GM12873 (cell line): ENCODE data around the gene MICU1.

Experiments
- TF ChIP-seq, protein P1 (sequence below): IDR thresholded peaks from 2 replicates; pipeline ENCODE4 v1.5.1; 2012; ENCODE audit warnings: low read depth, mild to moderate bottlenecking, moderate library complexity, low read length, control low read depth; ENCODE audit not compliant: insufficient read depth; ENCODE audit errors: missing control alignments

Gene MICU1

DNA sequence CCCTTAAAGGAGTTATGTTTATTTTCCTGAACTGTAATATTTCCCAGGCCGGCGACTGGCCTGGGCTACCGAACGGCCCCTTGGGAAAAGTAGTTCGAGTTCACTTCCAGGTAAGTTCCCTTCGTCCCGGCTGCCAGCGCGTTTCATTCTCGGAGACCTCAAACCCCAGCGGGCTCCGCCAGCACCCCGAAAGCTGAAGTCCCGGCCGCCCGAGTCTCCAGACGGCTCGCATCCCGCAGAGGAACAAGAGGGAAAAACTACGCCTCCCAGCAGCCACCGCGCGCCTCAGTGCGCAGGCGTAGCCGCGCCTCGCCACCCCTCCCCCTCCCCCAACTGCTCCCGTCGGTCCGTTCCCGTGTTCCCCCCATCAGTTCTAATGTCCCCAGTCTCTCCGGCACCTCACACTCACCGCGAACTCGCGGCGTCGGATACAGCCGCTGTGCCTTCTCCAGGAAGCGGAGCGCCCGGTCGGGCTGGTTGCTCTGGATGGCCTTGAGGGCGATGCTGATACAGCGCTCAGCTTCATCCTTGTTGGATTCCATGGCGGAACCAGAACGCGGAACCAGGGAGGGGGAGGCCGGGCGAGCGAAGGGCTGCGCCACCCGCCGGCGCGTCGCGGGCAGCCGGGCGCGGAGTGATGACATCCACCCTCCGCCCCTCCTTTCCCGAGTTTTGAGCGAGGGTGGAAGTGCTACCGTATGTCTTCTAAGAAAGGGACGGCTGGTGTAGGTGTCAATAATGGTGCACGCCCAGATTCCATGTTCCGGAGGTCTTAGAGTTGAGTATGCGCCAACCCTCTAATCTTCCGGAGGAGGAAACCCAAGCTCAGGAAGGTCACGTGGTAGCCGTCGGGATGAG lies 271.3 kb downstream of the MICU1 start, which contains the start of gene DNAJB12:
Gene DNAJB12, minus strand, starts transcription at position 564 of the 858 bp plus-strand sequence. Its CDS starts 22 bp downstream, at position 542.
- TF ChIP-seq, protein P1, sequence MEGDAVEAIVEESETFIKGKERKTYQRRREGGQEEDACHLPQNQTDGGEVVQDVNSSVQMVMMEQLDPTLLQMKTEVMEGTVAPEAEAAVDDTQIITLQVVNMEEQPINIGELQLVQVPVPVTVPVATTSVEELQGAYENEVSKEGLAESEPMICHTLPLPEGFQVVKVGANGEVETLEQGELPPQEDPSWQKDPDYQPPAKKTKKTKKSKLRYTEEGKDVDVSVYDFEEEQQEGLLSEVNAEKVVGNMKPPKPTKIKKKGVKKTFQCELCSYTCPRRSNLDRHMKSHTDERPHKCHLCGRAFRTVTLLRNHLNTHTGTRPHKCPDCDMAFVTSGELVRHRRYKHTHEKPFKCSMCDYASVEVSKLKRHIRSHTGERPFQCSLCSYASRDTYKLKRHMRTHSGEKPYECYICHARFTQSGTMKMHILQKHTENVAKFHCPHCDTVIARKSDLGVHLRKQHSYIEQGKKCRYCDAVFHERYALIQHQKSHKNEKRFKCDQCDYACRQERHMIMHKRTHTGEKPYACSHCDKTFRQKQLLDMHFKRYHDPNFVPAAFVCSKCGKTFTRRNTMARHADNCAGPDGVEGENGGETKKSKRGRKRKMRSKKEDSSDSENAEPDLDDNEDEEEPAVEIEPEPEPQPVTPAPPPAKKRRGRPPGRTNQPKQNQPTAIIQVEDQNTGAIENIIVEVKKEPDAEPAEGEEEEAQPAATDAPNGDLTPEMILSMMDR: no peak

DNA sequence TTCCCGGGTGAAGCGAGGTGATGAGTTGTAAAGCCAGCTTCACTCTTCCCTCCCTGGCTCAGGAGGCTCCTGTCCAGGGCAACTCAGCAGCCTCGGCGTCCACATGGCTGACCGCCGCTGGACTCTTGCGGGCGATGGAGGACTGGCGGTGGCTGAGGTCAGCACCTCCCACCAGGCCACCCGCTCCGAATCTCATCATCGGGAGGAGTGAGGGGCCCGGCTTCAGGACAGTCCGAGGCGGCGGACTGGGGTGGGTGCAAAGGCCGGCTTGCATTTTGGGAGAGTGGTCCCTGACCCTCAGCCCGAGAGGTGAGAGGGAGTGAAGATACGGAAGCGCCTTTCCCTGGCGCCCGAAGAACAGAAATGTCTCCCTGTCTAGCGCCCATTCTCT lies 271.9 kb downstream of the MICU1 start:
- TF ChIP-seq, protein P1: no peak

DNA sequence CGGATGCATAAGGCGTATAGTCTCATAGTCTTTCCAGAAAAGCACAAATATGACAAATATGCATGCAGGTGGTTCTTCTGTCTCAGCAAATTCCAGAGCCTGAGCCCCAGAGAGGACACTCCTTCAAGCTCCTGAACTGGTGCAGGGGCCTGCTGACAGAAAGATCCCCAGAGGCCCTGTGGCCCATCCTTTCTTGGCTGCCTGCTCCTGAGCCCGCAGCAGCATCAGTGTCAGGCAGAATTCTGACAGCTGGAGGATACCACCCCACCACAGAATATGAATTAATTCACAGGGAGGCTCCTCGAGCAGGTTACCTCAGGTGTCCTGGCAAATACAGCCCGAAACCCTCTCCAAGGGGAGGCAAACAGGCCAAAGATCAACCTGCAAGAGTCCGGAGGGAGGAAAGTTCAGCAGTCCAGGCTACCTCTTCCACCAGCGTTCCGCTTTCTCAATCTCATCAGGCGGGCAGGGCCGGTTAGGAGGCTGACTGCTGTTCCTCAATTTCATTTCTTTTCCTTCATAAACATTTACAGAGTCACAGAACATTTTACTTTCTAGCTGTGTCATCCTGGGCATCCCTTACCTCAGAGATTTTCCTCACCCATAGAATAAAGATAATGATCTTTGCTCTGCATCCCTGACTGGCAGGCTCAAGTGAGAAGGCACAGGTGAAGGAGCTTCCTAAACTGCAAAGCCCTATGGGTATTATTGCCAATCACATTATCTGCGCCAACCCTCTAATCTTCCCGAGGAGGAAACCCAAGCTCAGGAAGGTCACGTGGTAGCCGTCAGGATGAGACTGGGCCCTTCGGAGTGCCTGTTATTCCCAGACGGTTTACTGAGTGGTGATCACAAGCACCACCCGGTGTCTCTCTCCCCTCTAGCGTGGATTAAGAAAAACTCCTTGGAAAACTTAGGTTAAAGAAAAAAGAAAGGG lies 272.6 kb downstream of the MICU1 start:
- TF ChIP-seq, protein P1: no peak

DNA sequence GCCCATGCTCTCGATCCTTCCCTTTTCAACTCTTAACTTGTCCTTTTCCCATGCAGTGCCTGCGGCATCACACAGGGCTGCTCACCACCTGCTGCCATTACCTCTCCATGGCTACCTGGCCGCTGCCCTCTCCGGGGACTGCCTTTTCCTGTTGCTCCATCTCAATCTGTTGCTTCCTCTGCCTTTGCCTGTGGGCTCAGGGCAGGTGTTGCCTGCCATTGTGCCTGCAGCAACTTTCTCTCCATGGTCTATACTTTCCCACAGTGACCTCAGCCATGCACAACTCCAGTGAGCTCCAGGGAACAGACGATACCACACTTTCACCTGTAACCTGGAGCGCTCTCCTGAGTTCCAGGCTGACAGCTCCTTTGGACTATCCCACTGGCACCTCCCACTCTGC lies 274.4 kb downstream of the MICU1 start:
- TF ChIP-seq, protein P1: no peak

DNA sequence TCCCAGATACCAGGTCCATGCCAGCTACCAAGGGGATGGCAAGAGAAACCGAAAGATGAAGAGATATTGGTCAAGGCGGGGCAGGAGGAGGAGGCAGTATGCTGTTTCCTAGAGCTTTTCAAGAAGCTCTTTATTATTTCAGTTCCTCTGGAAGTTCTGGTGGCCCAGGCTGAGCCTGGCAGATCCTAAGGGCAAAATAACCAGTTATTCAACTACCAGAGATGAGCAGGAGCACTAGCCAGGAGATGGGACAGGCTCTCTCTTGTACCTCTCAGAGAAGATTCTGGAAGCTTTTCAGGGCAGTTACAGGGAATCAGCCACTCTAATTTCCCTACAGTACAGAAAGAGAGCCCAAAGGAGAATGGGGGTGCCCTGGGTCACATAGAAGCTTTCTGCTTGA lies 276.4 kb downstream of the MICU1 start:
- TF ChIP-seq, protein P1: no peak

DNA sequence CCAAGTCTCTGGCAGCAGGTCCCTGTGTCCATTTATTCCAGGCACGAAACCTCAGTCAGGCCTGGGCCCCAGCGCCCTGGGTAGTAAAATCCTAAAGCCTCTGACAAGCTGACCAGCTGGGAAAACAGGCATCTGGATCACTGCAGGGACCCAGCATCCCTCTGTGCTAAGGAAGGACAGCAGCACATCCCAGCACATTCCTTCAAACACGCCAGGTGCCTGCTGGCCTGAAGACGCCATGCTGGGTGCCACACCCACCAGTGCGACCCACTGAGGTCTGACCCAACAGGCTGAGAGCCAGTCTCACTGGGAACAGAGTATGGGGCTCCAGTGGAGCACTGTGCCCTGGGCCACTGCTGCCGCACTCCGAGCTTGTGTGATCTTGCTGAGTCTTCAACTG lies 277.6 kb downstream of the MICU1 start:
- TF ChIP-seq, protein P1: no peak

DNA sequence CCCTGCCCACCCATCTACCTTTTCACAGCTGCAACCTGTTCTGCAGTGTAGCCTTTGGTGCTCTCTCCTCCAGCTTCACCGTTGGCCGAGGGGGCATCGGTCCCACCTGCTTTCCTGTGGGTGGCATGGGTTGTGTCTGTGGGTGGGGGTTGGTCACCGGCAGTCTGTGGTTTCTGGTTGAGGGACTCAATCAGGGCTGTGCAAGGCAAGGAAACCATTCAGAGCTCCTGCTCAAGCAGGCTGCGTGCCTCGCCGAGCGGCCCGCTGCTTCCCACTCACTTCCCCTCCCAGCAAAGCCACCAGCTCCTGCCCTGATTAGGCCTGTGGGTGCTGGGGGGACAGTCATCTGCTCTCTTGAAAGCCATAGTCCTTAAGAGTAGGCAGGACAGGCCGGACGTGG lies 280.9 kb downstream of the MICU1 start:
- TF ChIP-seq, protein P1: no peak
